Stomach (tissue), 9 donors: ENCODE results near the gene KY. TPM values are rescaled to one million over a fixed set of nuclear protein-coding genes. Genes with fewer than 3 reads are reported as not detected.

Source experiments
- DNase-seq, 2 donors: peaks; one replicate each; pipeline versions ENCODE4 v3.0.0 to v3.0.0-alpha.2; 2013 to 2019
- H3K27ac ChIP-seq, 5 donors: fragments of 200-600 bp in 4 of 5; sonication (generic) in 4 of 5; one replicate each; pipeline ENCODE4 v1.5.1; 2013 to 2019; ENCODE audit warnings: mild to moderate bottlenecking in 1 of 5, moderate library complexity in 1 of 5
- H3K27me3 ChIP-seq, 3 donors: fragments of 200-600 bp; sonication (generic); one replicate each; pipeline ENCODE4 v1.5.1; 2017 to 2019; ENCODE audit warnings: mixed run types in 1 of 3
- H3K36me3 ChIP-seq, 4 donors: fragments of 200-600 bp; sonication (generic); 1 replicate in 3 of 4; 2 replicates in 1 of 4; pipeline ENCODE4 v1.5.1; 2016 to 2019
- H3K4me1 ChIP-seq, 4 donors: fragments of 200-600 bp; sonication (generic); one replicate each; pipeline ENCODE4 v1.5.1; 2016 to 2019
- H3K4me3 ChIP-seq, 4 donors: fragments of 200-600 bp; sonication (generic) in 3 of 4; one replicate each; pipeline ENCODE4 v1.5.1; 2016 to 2019; ENCODE audit warnings: mild to moderate bottlenecking in 1 of 4
- H3K9me3 ChIP-seq, 4 donors: fragments of 200-600 bp; sonication (generic); one replicate each; pipeline ENCODE4 v1.5.1; 2016 to 2019
- CTCF ChIP-seq, 7 experiments: fragments of 450-650 bp in 4 of 7; fragments of 200-600 bp in 3 of 7; sonication (generic) in 3 of 7; IDR thresholded peaks; one replicate each; pipeline ENCODE4 v1.5.1; 2016 to 2019; ENCODE audit warnings: antibody characterized with exemption in 7 of 7, control low read depth in 2 of 7, mild to moderate bottlenecking in 1 of 7
- EP300 ChIP-seq: sonication (generic); formaldehyde crosslinking; IDR thresholded peaks from one replicate; pipeline ENCODE4 v1.6.1; 2017; ENCODE audit warnings: antibody characterized with exemption
- POLR2A ChIP-seq, 4 donors: fragments of 450-650 bp; IDR thresholded peaks; one replicate each; pipeline ENCODE4 v1.6.1; 2016; ENCODE audit warnings: antibody characterized with exemption in 4 of 4, control low read depth in 2 of 4, mild to moderate bottlenecking in 1 of 4, moderate library complexity in 1 of 4
- POLR2AphosphoS5 ChIP-seq, 3 donors: sonication (generic); formaldehyde crosslinking; IDR thresholded peaks; one replicate each; pipeline ENCODE4 v1.6.1; 2016; ENCODE audit warnings: antibody characterized with exemption in 3 of 3
- WGBS, 5 donors: extraction: QIAGEN DNeasy Blood & Tissue Kit in 3 of 5; methylation state at CpG; one replicate each; pipeline versions ENCODE4 v1.1.5 to v1.1.7; 2013 to 2018; 5-methylcytosine and 5-hydroxymethylcytosine counted together
- intact Hi-C: fragments of 100-400 bp; cut with DNase I; formaldehyde crosslinking; loops from one replicate; pipeline ENCODE4 v1.15.1; 2023; ENCODE audit warnings: low total_unique reads
- polyA plus RNA-seq, 3 donors: library from polyadenylated mRNA; stranded (reverse); fragments of 200-250 nt; gene quantifications; one replicate each; pipeline ENCODE4 v1.2.3, GENCODE V29; 2013
- total RNA-seq, 5 donors: library from RNA; depleted of rRNA; stranded (reverse); fragments of >200 nt; gene quantifications; one replicate each; pipeline versions ENCODE4 v1.1.0 to v1.2.3, GENCODE V29; 2014 to 2016
- donor health status: healthy with polysubstance abuse.
- donor health status: Bipolar disorder and iron deficiency.
- donor health status: healthy.

Gene KY
- total and polyA plus RNA-seq, 8 donors, result 0.12 to 3.6 (median 0.31) TPM; not detected in 3

- Histone ChIP-seq H3K36me3 (peaks cover 0 to 8% (median 0%) of the 10 kb centered on the region in 4 donors), H3K27ac (no peak overlapping the region), H3K4me3 (no peak overlapping the region), H3K4me1 (no peaks in the 10 kb centered on the region), H3K9me3 (no peaks in the 10 kb centered on the region), H3K27me3 (no peaks in the 10 kb centered on the region)
- no peak for TF ChIP-seq EP300
- TF ChIP-seq POLR2A (IDR thresholded peaks at IDR 0.05), result no peak
- TF ChIP-seq POLR2AphosphoS5 (IDR thresholded peaks at IDR 0.05), result no peak
- no peak for TF ChIP-seq CTCF (IDR thresholded peaks at IDR 0.05)
- no peak for DNase-seq
- intact Hi-C loops, result no loop called here
- WGBS, 5 donors, result 87 to 90% (median 88%) methylated on average over 5 of the region's 5 CpGs
Observed at GRCh38 chr3:134640378-134640777, 10.4 kb downstream of the KY start.

- no peak for DNase-seq
- intact Hi-C loops, result no loop called here
- H3K27me3 ChIP-seq, result no peaks in the 10 kb centered on the region
- H3K9me3 ChIP-seq, result no peaks in the 10 kb centered on the region
- TF ChIP-seq EP300 (no peak), POLR2AphosphoS5 (IDR thresholded peaks at IDR 0.05) (no peak), CTCF (IDR thresholded peaks at IDR 0.05) (no peak), POLR2A (IDR thresholded peaks at IDR 0.05) (no peak)
- no peak overlapping the region for H3K4me3 ChIP-seq
- H3K36me3 ChIP-seq, result peaks cover 0 to 8% (median 0%) of the 10 kb centered on the region in 4 donors
- H3K4me1 ChIP-seq, result no peaks in the 10 kb centered on the region
- 33 to 60% (median 49%) methylated on average over 6 of the region's 6 CpGs for WGBS, 5 donors
- H3K27ac ChIP-seq, result no peak overlapping the region
Observed at GRCh38 chr3:134638385-134639030, 12.3 kb downstream of the KY start.

- Histone ChIP-seq H3K27ac (no peak overlapping the region), H3K9me3 (peaks cover 0 to 2% (median 0%) of the 10 kb centered on the region in 4 donors), H3K36me3 (no peaks in the 10 kb centered on the region), H3K4me3 (no peak overlapping the region), H3K4me1 (no peaks in the 10 kb centered on the region), H3K27me3 (no peaks in the 10 kb centered on the region)
- no peak for DNase-seq
- TF ChIP-seq EP300 (no peak), POLR2AphosphoS5 (IDR thresholded peaks at IDR 0.05) (no peak), POLR2A (IDR thresholded peaks at IDR 0.05) (no peak), CTCF (IDR thresholded peaks at IDR 0.05) (no peak)
- WGBS, 5 donors, result 89 to 100% (median 97%) methylated on average over 1 of the region's 1 CpG
- intact Hi-C loops, result no loop called here
Observed at GRCh38 chr3:134636406-134636805, 14.4 kb downstream of the KY start.

- Histone ChIP-seq H3K4me3 (no peak overlapping the region), H3K4me1 (no peaks in the 10 kb centered on the region), H3K27ac (no peak overlapping the region), H3K36me3 (peaks cover 0 to 22% (median 2%) of the 10 kb centered on the region in 4 donors), H3K9me3 (peaks cover 0 to 14% (median 5%) of the 10 kb centered on the region in 4 donors), H3K27me3 (no peaks in the 10 kb centered on the region)
- intact Hi-C loops, result no loop called here
- WGBS, 5 donors, result 94 to 100% (median 96%) methylated on average over 1 of the region's 1 CpG
- DNase-seq, result peak in 1 of 2 donors; percentile 24
- no peak for TF ChIP-seq POLR2A (IDR thresholded peaks at IDR 0.05)
- no peak for TF ChIP-seq CTCF (IDR thresholded peaks at IDR 0.05)
- no peak for TF ChIP-seq EP300
- no peak for TF ChIP-seq POLR2AphosphoS5 (IDR thresholded peaks at IDR 0.05)
Observed at GRCh38 chr3:134630506-134630905, 20.3 kb downstream of the KY start.
